Upper lobe of right lung (tissue), 1 donor: ENCODE measurements around the gene SLC18A3. TPM values are rescaled to one million over a fixed set of nuclear protein-coding genes. Genes with fewer than 3 reads are reported as not detected.

Experiments
- ATAC-seq: fragments of 200-7000 bp; cut with Tn5 transposase; one replicate; pipeline ENCODE4 v1.9.1; 2020; ENCODE audit warnings: mild to moderate bottlenecking, moderate library complexity
- DNase-seq: peaks from one replicate; pipeline ENCODE4 v3.0.0-alpha.2; 2020
- H3K27ac ChIP-seq: fragments of 200-600 bp; one replicate; pipeline ENCODE4 v1.8.0; 2022
- H3K27me3 ChIP-seq: fragments of 200-600 bp; one replicate; pipeline ENCODE4 v1.8.0; 2022; ENCODE audit warnings: mild to moderate bottlenecking
- H3K36me3 ChIP-seq: fragments of 200-600 bp; one replicate; pipeline ENCODE4 v1.8.0; 2022
- H3K4me1 ChIP-seq: fragments of 200-600 bp; one replicate; pipeline ENCODE4 v1.8.0; 2022
- H3K4me3 ChIP-seq: fragments of 200-600 bp; one replicate; pipeline ENCODE4 v1.8.0; 2022; ENCODE audit warnings: mild to moderate bottlenecking
- H3K9me3 ChIP-seq: fragments of 200-600 bp; one replicate; pipeline ENCODE4 v1.8.0; 2022
- CTCF ChIP-seq: fragments of 200-600 bp; IDR thresholded peaks from one replicate; pipeline ENCODE4 v1.8.0; 2022; ENCODE audit warnings: antibody characterized with exemption
- intact Hi-C: fragments of 100-400 bp; cut with DNase I; formaldehyde crosslinking; loops from one replicate; pipeline ENCODE4 v1.11.0; 2022
- total RNA-seq: library from RNA; stranded (reverse); fragmentation: NEBNext Ultra II Directional; extraction: Animal tissue kit (Norgen Biotek cat#: 25700); gene quantifications from one replicate; pipeline ENCODE4 v1.2.1, GENCODE V29; 2021
- donor health status: DM: no; HTN: yes; CAD: no; lungs with severe emphysema.

SLC18A3 gene
- total RNA-seq, 1 donor from 2014 or later = not detected

- intact Hi-C loops = no loop called here
- H3K9me3 ChIP-seq = no peaks in the 10 kb centered on the region
- no peaks in the 10 kb centered on the region for H3K36me3 ChIP-seq
- no peak for TF ChIP-seq CTCF
- no peak for DNase-seq
- no peak overlapping the region for H3K27ac ChIP-seq
- H3K27me3 ChIP-seq = peaks cover 6% of the 10 kb centered on the region
- no peak overlapping the region for H3K4me3 ChIP-seq
- no peak for ATAC-seq
- H3K4me1 ChIP-seq = no peaks in the 10 kb centered on the region
Measured at GRCh38 chr10:49649294-49649693, 39.2 kb downstream of the SLC18A3 start.

GRCh38 chr10:49649936-49650723 is 40.0 kb downstream of the SLC18A3 start:
- no peak for ATAC-seq

GRCh38 chr10:49650724-49651034 is 40.6 kb downstream of the SLC18A3 start:
- no peaks in the 10 kb centered on the region for H3K36me3 ChIP-seq
- ATAC-seq = no peak
- peaks cover 12% of the 10 kb centered on the region for H3K27me3 ChIP-seq
- no peak overlapping the region for H3K4me3 ChIP-seq
- no peak overlapping the region for H3K27ac ChIP-seq
- H3K4me1 ChIP-seq = no peaks in the 10 kb centered on the region
- DNase-seq = no peak
- intact Hi-C loops = no loop called here
- TF ChIP-seq CTCF = no peak
- no peaks in the 10 kb centered on the region for H3K9me3 ChIP-seq

More at GRCh38 chr10:49649936-49650723, 40.0 kb downstream of the SLC18A3 start:
- intact Hi-C loops = no loop called here
- no peak for TF ChIP-seq CTCF
- Histone ChIP-seq H3K4me1 (no peaks in the 10 kb centered on the region), H3K4me3 (no peak overlapping the region), H3K36me3 (no peaks in the 10 kb centered on the region), H3K27me3 (peaks cover 10% of the 10 kb centered on the region), H3K9me3 (no peaks in the 10 kb centered on the region), H3K27ac (no peak overlapping the region)
- DNase-seq = no peak

DNA sequence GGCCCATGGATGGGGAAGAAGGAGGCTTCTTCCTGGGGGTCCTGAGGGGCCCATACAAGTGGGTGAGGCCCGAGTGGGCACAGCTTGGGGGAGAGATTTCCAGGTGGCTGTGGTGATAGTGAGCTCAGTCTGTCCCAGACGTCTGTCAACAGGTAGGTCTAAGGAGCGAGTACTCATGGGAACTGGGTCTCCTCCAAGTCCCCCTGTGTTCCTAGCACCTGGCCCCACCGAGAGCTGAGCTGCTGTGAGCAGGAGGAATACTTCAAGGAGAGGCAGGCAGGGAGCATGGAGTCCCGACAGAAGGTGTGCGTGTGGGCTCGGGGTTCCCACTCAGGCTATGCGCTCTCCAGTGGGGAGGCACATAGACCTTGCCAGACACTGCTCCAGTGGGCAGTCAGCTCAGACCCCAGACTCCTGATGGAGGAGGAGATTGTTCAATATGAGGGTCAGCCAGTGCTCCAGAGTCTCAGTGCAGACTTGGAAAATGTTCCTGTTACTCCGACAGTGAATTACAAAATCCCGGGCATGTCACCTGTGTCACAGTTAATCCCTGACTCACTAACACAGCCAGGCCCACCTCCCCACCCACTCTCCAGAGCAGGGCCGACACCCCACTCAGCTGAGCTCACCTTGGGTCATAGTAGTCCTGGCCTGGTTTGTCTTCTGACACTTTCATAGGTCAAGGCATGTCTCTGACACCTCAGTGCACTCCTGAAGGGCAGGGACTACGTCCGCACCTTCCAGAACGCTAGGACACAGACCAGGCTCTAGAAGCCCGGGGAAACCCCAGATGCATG is 41.1 kb downstream of the SLC18A3 start:
- no peak overlapping the region for H3K27ac ChIP-seq
- no peak for ATAC-seq
- DNase-seq = no peak
- no peaks in the 10 kb centered on the region for H3K9me3 ChIP-seq
- H3K4me1 ChIP-seq = no peaks in the 10 kb centered on the region
- no peaks in the 10 kb centered on the region for H3K36me3 ChIP-seq
- intact Hi-C loops = no loop called here
- no peak for TF ChIP-seq CTCF
- H3K27me3 ChIP-seq = peaks cover 12% of the 10 kb centered on the region
- H3K4me3 ChIP-seq = no peak overlapping the region

DNA sequence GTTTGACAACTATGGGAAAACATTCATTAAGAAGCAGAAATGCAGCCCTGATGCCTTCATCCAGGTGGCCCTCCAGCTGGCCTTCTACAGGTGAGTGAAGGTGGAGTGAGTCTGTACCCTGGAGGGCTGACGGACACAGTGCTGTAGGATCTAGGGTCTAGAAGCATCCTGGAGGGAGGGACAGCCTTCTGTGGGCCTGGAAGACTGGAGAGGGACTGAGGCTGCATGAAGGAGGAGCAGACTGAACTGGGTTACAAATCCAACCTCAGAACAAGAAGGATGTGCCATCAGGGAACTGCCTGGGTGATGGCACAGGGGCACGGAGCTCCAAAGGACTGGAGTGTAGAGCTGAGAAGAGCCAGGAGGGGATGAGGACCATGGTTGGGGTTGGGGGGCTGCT is 41.8 kb downstream of the SLC18A3 start:
- no peaks in the 10 kb centered on the region for H3K36me3 ChIP-seq
- no peak overlapping the region for H3K4me3 ChIP-seq
- H3K9me3 ChIP-seq = no peaks in the 10 kb centered on the region
- DNase-seq = no peak
- H3K27me3 ChIP-seq = peaks cover 12% of the 10 kb centered on the region
- no peak for ATAC-seq
- no peaks in the 10 kb centered on the region for H3K4me1 ChIP-seq
- intact Hi-C loops = no loop called here
- no peak for TF ChIP-seq CTCF
- no peak overlapping the region for H3K27ac ChIP-seq
